Neural progenitor cell (in vitro differentiated cells): ENCODE data around the gene CRYBB1. TPM values are rescaled to one million over a fixed set of nuclear protein-coding genes. Genes with fewer than 3 reads are reported as not detected.
A peak's percentile ranks its signal among the peaks of the same experiment; 100 is the strongest.

ENCODE experiments used
- DNase-seq: peaks from one replicate; pipeline ENCODE4 v3.0.0-alpha.2; 2016; ENCODE audit warnings: low spot score
- H2AFZ ChIP-seq: fragments of 200-600 bp; sonication (generic); replicated peaks from 2 replicates; pipeline ENCODE4 v1.6.1; 2016; ENCODE audit warnings: antibody characterized with exemption
- H3F3A ChIP-seq: fragments of 200-600 bp; sonication (generic); 2 replicates; pipeline ENCODE4 v1.6.1; 2016; ENCODE audit warnings: antibody characterized with exemption, low read depth
- H3K27ac ChIP-seq: fragments of 200-600 bp; sonication (generic); 2 replicates; pipeline ENCODE4 v1.5.1; 2016; ENCODE audit warnings: mild to moderate bottlenecking
- H3K27me3 ChIP-seq: fragments of 200-600 bp; sonication (generic); 2 replicates; pipeline ENCODE4 v1.6.1; 2016; ENCODE audit warnings: mild to moderate bottlenecking, moderate library complexity
- H3K36me3 ChIP-seq: fragments of 200-600 bp; sonication (generic); 2 replicates; pipeline ENCODE4 v1.5.1; 2016
- H3K4me1 ChIP-seq: fragments of 200-600 bp; sonication (generic); 2 replicates; pipeline ENCODE4 v1.6.1; 2016; ENCODE audit warnings: mixed run types
- H3K4me2 ChIP-seq: fragments of 200-600 bp; sonication (generic); 2 replicates; pipeline ENCODE4 v1.6.1; 2016
- H3K4me3 ChIP-seq: fragments of 200-600 bp; sonication (generic); 2 replicates; pipeline ENCODE4 v1.5.1; 2016
- H3K79me2 ChIP-seq: fragments of 200-600 bp; sonication (generic); 2 replicates; pipeline ENCODE4 v1.6.1; 2016; ENCODE audit warnings: low read depth
- H3K9ac ChIP-seq: fragments of 200-600 bp; sonication (generic); 2 replicates; pipeline ENCODE4 v1.6.1; 2016
- H3K9me3 ChIP-seq: fragments of 200-600 bp; sonication (generic); 2 replicates; pipeline ENCODE4 v1.5.1; 2016; ENCODE audit warnings: low read depth
- H4K20me1 ChIP-seq: fragments of 200-600 bp; sonication (generic); 2 replicates; pipeline ENCODE4 v1.6.1; 2016; ENCODE audit warnings: low read depth
- H3K27ac Mint-ChIP-seq: 3 replicates; pipeline ENCODE4 v1.8.0; 2021; ENCODE audit warnings: mixed read lengths
- H3K27me3 Mint-ChIP-seq: 2 replicates; pipeline ENCODE4 v1.8.0; 2022; ENCODE audit warnings: low read depth, mild to moderate bottlenecking, inconsistent platforms, moderate library complexity, mixed read lengths; ENCODE audit not compliant: insufficient read depth
- H3K36me3 Mint-ChIP-seq: 3 replicates; pipeline ENCODE4 v1.8.0; 2021; ENCODE audit warnings: mixed read lengths
- H3K4me1 Mint-ChIP-seq: 3 replicates; pipeline ENCODE4 v1.8.0; 2021; ENCODE audit warnings: mixed read lengths
- H3K4me3 Mint-ChIP-seq: 3 replicates; pipeline ENCODE4 v1.8.0; 2021; ENCODE audit warnings: mild to moderate bottlenecking, moderate library complexity, mixed read lengths
- H3K9me3 Mint-ChIP-seq: 3 replicates; pipeline ENCODE4 v1.8.0; 2020; ENCODE audit warnings: mixed read lengths
- CTCF ChIP-seq: fragments of 200-600 bp; sonication (generic); IDR thresholded peaks from 2 replicates; pipeline ENCODE4 v1.5.1; 2017; ENCODE audit warnings: antibody characterized with exemption, mild to moderate bottlenecking
- EZH2 ChIP-seq: fragments of 200-600 bp; sonication (generic); IDR thresholded peaks from 2 replicates; pipeline ENCODE4 v1.6.1; 2017; ENCODE audit warnings: antibody characterized with exemption, mild to moderate bottlenecking, moderate library complexity
- EZH2phosphoT487 ChIP-seq: fragments of 200-600 bp; sonication (generic); IDR thresholded peaks from 2 replicates; pipeline ENCODE4 v1.6.1; 2017; ENCODE audit warnings: antibody characterized with exemption
- total RNA-seq: library from RNA; depleted of rRNA; stranded (reverse); fragments of >200 nt; gene quantifications from 2 replicates; pipeline ENCODE4 v1.2.3, GENCODE V29; 2015; ENCODE audit warnings: low replicate concordance

Gene CRYBB1
- total RNA-seq, 1 donor from 2014 or later = not detected

- peak; percentile 77 for DNase-seq
- Histone ChIP-seq H3K4me2 (peak overlapping the region; percentile 54), H3K9me3 (no peaks in the 10 kb centered on the region), H2AFZ (no peak overlapping the region), H3F3A (peaks cover 36% of the 10 kb centered on the region), H3K79me2 (peaks cover 36% of the 10 kb centered on the region), H3K27me3 (no peaks in the 10 kb centered on the region), H3K36me3 (no peaks in the 10 kb centered on the region), H3K9ac (no peak overlapping the region), H4K20me1 (peaks cover 62% of the 10 kb centered on the region), H3K4me3 (peak overlapping the region; percentile 3), H3K4me1 (peaks cover 31% of the 10 kb centered on the region), H3K27ac (peak overlapping the region; percentile 72)
- H3K9me3 Mint-ChIP-seq = no peaks in the 10 kb centered on the region
- H3K4me3 Mint-ChIP-seq = peak overlapping the region; percentile 39
- H3K4me1 Mint-ChIP-seq = peaks cover 65% of the 10 kb centered on the region
- H3K27ac Mint-ChIP-seq = peak overlapping the region; percentile 94
- TF ChIP-seq CTCF = no peak
- TF ChIP-seq EZH2 = no peak
- no peak for TF ChIP-seq EZH2phosphoT487
- H3K27me3 Mint-ChIP-seq = peaks cover 5% of the 10 kb centered on the region
- H3K36me3 Mint-ChIP-seq = peaks cover 3% of the 10 kb centered on the region
Observed at GRCh38 chr22:26568207-26568706, 49.6 kb downstream of the CRYBB1 start.

- no peak for DNase-seq
- H3F3A ChIP-seq = peaks cover 36% of the 10 kb centered on the region
- peaks cover 63% of the 10 kb centered on the region for H4K20me1 ChIP-seq
- H3K27ac Mint-ChIP-seq = peak overlapping the region; percentile 94
- H2AFZ ChIP-seq = no peak overlapping the region
- H3K36me3 Mint-ChIP-seq = peaks cover 3% of the 10 kb centered on the region
- no peaks in the 10 kb centered on the region for H3K27me3 ChIP-seq
- H3K27me3 Mint-ChIP-seq = peaks cover 5% of the 10 kb centered on the region
- peaks cover 63% of the 10 kb centered on the region for H3K4me1 Mint-ChIP-seq
- H3K4me3 Mint-ChIP-seq = no peak overlapping the region
- H3K9me3 Mint-ChIP-seq = no peaks in the 10 kb centered on the region
- H3K4me2 ChIP-seq = peak overlapping the region; percentile 54
- H3K9ac ChIP-seq = no peak overlapping the region
- no peak overlapping the region for H3K4me3 ChIP-seq
- peak overlapping the region; percentile 47 for H3K27ac ChIP-seq
- TF ChIP-seq CTCF (no peak), EZH2 (no peak), EZH2phosphoT487 (no peak)
- peaks cover 31% of the 10 kb centered on the region for H3K4me1 ChIP-seq
- H3K79me2 ChIP-seq = peaks cover 41% of the 10 kb centered on the region
- no peaks in the 10 kb centered on the region for H3K9me3 ChIP-seq
- H3K36me3 ChIP-seq = no peaks in the 10 kb centered on the region
Observed at GRCh38 chr22:26567610-26568009, 50.2 kb downstream of the CRYBB1 start.

GRCh38 chr22:26566994-26567393 lies 50.8 kb downstream of the CRYBB1 start:
- peaks cover 3% of the 10 kb centered on the region for H3K36me3 Mint-ChIP-seq
- Histone ChIP-seq H3K79me2 (peaks cover 47% of the 10 kb centered on the region), H3F3A (peaks cover 36% of the 10 kb centered on the region), H3K9me3 (no peaks in the 10 kb centered on the region), H3K27me3 (no peaks in the 10 kb centered on the region), H4K20me1 (peaks cover 64% of the 10 kb centered on the region), H2AFZ (no peak overlapping the region), H3K9ac (no peak overlapping the region), H3K4me3 (no peak overlapping the region), H3K27ac (no peak overlapping the region), H3K4me1 (peaks cover 31% of the 10 kb centered on the region), H3K36me3 (no peaks in the 10 kb centered on the region), H3K4me2 (no peak overlapping the region)
- peak overlapping the region; percentile 3 for H3K27ac Mint-ChIP-seq
- H3K4me3 Mint-ChIP-seq = no peak overlapping the region
- H3K9me3 Mint-ChIP-seq = no peaks in the 10 kb centered on the region
- DNase-seq = no peak
- H3K27me3 Mint-ChIP-seq = peaks cover 3% of the 10 kb centered on the region
- TF ChIP-seq CTCF = no peak
- TF ChIP-seq EZH2 = no peak
- no peak for TF ChIP-seq EZH2phosphoT487
- peaks cover 60% of the 10 kb centered on the region for H3K4me1 Mint-ChIP-seq
